Measurements from ENCODE around the gene IPO13.
A peak's percentile ranks its signal among the peaks of the same experiment; 100 is the strongest.

The IPO13 gene

DNA sequence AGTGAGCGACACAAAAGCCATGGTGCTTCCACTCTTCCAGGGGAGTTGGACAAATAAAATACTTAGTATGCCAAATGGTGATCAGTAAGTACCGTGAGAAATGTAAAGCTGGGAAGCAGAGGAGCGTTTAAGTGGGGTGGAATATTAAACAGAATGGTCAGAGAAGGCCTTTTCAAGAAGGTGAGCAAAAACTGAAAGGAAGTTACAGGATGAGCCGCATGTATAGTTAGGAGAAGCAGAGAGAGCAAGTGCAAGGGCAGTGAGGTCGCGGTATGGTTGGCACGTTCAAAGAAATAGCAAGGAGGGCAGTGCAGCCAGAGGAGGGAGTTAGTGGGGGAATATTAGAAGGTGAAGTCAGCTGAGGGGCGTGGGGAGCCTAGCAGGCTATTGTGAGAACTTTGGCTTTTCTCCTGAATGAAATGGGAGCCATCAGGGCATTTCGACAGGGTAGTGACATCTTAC, 27.3 kb downstream of the IPO13 start:
- DNase-seq (ENCODE audit: low spot score) = no peak

DNA sequence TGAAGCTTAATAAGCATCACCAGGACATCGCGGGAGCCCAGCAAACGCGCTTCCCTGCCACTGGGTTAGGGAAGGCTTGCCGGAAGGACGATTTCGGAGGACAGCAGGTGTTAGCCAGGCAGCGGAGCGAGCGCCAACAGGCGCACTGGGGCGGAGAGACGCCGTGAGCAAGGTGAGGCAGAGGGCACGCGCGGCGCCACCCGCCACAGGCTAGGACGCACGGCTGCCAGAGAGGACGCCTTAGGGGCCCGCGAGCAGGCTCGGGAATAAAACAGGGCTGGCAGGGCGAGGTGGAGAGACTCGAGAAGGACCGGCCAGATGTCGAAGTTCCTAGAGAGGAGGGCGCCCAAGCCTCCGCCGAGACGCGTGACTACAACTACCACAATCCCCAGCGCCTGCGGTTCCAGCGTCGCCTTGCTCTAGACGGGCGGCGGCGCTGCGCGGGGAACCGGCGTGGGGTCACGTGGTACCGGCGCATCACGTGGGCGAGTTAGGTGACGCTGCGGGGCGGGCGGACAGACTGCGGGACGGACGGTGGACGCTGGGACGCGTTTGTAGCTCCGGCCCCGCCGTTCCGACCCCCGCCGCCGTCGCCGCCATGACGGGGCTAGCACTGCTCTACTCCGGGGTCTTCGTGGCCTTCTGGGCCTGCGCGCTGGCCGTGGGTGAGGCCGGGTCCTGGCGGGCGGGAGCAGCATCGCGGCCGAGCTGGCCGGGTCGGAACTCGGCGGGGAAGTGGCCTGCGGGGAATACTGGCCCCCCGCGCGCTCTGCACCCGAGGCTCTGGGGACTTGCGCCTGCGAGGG, 27.9 kb downstream of the IPO13 start, which contains the start of gene ATP6V0B:
TSS of gene ATP6V0B (plus strand) at position 518 of the 806 bp plus-strand sequence. CDS start at position 599, 81 bp downstream.
- DNase-seq (ENCODE audit: low spot score) = peak; percentile 90

DNA sequence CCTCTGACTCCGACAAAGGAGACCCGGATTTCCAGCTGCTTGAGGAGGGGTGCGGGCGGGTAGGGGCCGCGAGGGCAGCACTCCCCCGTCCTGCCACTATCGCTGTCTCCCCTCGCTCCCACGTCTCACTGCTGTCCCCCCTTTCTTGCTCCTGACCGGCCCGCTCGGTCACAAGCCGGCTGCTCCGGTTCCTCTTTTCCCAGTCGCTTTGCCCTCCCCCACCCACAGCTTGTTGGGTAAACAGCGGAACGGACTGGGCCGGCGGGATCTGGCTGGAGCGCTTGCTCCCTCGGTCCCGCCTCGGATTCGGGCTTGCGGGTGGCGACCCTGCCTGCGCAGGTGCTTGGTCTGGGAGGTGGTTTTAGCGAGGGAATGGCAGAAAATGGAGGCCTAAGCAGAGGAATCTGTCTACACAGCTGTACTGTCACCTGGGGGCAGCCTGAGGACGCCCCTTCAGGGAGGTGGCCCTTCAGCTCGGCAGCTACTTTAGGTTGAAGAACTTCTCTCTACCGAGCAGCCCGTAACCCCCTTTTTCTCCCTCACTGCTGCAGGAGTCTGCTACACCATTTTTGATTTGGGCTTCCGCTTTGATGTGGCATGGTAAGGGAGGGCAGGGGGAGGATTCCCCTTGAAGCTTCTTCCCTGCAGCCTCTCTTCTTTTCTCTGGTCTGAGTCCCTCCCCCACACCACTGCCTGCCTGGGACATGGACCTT, 28.7 kb downstream of the IPO13 start:
- DNase-seq (ENCODE audit: low spot score) = peak; percentile 44

DNA sequence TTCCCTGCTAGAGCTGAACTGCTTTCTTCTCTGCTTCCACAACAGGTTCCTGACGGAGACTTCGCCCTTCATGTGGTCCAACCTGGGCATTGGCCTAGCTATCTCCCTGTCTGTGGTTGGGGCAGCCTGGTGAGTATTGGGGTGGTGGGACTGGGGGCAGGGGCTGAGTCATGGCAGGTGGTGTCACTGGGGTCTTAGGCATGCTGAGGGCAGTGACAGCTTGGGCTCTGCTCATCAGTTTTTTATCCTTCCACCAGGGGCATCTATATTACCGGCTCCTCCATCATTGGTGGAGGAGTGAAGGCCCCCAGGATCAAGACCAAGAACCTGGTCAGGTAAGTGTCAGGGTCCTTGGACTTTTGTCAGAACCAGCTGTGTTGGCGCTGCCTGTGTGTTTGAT, 29.3 kb downstream of the IPO13 start:
- DNase-seq (ENCODE audit: low spot score) = no peak

DNA sequence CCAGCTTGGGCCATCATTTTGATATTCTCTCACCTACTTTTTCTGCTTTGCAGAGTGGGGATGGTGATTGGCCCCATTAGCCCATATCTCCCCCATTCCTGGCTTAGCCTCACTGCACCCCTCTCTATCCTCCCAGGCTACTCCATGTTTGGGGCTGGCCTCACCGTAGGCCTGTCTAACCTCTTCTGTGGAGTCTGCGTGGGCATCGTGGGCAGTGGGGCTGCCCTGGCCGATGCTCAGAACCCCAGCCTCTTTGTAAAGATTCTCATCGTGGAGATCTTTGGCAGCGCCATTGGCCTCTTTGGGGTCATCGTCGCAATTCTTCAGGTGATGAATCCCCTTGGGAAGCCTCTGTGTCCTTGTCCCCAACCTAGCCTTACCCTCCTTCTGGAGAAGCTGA, 30.1 kb downstream of the IPO13 start:
- DNase-seq (ENCODE audit: low spot score) = no peak

DNA sequence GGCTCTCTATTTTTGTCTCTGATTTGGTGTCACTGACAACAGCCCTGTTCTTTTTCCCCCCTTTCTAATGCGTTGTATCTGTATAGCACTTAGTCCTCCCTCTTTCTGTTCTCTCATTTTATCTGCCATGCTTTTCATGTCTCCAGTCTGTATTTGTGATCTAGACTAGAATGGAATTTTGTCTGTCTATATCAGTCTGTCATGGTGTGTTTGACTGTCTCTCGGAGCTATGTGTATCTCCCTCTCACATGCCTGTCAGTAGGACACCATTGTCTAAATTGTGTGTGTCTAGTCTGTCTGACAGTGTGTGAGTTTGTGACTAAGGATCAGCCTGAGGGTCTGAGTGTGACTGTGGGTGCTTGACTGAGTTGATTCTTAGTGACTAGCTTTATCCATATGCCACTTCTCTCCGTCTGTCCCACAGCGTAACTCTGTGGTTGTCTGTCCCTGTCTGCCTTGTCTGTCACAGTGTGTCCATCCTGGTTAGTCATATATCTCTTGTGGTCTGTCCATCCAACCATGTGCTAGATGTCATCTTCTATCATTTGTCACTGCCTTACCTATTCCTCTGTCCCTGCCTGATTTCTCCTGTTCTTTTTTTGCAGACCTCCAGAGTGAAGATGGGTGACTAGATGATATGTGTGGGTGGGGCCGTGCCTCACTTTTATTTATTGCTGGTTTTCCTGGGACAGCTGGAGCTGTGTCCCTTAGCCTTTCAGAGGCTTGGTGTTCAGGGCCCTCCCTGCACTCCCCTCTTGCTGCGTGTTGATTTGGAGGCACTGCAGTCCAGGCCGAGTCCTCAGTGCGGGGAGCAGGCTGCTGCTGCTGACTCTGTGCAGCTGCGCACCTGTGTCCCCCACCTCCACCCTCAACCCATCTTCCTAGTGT, 30.9 kb downstream of the IPO13 start:
- DNase-seq (ENCODE audit: low spot score) = no peak

DNA sequence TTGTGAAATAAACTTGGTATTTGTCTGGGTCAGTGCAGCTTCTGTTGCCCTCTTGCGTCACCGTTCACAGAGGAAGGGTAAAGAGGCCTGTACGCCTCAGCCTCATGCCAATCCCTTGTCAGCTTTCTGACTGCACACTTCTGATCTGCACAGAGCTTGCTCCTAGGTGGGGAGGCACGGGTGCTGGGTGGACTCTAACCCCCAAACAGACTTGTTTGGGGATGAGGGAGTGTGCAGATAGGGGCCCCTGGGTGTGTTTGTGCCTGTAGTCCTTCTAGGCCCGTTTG, 31.5 kb downstream of the IPO13 start:
- no peak for DNase-seq (ENCODE audit: low spot score)

DNA sequence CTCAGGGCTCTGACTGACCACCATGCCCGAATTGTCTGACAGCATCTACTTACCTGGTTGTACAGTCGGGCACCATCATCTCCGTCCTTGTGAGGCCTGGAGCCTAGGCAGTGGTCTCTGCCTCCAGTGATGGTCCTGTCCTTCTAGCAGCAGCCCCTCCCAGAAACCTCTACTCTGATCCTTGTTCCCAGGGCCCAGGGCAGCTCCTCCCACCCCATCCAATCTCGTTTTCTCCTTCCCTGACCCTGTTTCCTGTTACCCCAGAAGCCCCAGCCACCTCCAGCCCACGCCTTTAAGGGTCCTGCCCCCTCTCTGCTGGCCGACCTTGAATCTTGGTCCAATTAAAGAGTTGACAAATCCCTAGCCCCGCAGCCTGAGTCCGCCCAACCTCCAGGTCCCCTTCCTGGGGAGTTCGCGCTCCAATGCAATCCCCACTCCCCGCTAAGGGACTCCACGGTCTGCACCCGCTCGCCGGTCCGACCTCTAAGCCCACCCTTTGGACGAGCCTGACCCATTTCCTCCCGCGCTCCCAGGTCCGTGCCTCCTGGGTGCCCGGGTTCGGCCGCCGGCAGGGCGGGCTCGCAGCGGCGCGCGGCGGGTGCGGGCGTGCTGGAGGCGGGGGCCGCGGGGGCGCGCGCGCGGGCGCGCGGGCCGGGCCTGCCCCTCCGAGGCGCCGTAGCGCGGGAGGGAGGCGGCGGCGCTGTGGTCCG, 32.0 kb downstream of the IPO13 start, which contains the start of gene B4GALT2:
TSS of gene B4GALT2 (plus strand) at position 660 of the 710 bp plus-strand sequence. CDS start 1,951 bp downstream, outside the sequence.
- no peak for DNase-seq (ENCODE audit: low spot score)

DNA sequence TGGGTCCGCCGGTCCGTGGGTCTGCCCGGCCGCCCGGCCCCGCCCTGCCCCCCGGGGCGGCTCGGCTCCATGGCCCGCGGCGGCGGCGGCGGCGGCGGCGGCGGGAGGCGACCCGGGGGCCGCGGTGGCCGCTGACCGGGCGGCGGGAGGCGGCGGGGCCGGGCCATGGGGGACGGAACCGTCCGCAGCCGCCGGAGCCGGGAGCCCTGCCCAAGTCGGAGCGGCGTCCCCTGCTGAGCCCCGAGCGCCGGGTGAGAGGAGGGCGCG, 32.4 kb downstream of the IPO13 start:
- DNase-seq (ENCODE audit: low spot score) = no peak

DNA sequence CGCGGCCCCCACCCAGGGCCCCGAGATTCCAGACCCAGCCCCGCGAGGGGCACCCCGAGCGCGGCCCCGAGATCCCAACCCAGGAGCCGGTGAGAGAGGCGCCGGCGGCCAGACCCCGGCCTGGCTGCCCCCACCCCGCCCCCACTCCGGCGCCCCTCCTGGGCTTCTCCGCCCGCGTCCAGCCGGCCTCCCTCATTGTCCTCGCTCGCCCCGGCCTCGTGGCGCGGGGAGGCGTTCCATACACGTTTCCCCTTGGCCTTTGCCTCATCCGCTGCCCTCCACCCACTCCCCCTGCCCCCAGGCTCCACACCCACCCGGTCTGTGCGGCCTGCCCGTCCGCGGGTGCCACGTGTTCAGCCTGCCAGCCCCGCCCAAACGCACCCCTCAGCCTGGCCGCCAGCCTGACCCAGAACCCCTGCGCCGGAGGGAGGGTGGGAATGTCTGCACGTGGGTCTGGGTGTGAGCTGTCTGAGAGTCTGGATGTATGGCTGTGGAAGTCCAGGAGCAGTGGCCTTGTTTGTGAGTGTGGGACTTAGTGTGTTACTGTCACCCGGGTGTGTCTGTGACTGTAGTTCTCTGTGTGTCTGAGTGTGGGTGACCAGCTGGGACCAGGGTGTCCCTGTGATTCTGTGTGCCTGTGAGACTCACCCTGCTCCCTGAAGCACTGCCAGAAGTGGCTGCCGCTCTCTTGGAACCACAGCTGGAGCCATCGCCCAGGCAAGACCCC, 32.9 kb downstream of the IPO13 start:
- no peak for DNase-seq (ENCODE audit: low spot score)

DNA sequence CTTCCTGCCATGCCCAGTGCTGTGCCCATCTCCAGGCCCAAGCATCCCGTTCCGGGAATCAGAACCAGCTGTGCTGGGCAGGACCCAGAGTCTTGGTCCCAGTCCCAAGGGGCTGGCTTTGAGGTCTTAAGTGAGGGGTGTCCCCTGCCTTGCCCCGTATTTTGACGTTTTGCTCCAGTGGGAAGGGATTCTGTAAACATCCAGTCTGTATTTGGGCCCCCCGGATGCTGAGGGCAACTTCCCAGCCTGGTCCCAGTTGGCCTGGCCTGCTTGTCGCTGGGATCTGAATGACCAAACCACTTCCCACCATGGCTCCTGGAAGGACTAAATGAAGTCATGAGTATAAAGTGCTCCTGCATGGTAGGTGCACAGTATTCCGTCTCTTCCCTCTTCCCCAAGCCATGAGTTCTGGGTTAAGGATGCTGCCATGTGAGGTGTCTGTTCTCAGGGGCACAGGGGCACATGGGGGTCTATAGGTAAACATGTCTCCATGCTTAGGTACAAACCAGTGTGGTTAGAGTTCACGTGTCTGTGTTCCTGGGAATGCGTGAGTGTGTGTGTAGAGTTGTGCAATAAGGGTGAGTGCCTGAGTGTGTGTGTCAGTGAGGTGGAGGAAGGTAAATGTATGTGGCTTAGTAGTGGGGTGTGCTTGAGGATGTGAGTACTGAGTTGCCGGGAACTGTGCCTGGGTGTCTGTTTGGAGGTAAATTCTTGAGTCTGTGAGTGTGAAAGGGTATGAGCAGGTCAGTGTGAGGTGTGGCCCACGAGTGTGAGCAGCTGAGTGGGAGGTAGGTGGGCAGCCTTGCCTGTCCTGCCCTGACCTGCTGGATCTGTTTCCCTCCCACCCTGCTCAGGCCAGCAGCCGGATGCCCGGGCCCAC, 33.7 kb downstream of the IPO13 start:
- no peak for DNase-seq (ENCODE audit: low spot score)

DNA sequence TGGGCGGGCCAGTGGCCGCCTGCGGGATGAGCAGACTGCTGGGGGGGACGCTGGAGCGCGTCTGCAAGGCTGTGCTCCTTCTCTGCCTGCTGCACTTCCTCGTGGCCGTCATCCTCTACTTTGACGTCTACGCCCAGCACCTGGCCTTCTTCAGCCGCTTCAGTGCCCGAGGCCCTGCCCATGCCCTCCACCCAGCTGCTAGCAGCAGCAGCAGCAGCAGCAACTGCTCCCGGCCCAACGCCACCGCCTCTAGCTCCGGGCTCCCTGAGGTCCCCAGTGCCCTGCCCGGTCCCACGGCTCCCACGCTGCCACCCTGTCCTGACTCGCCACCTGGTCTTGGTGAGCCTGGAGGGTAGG, 34.4 kb downstream of the IPO13 start:
- DNase-seq (ENCODE audit: low spot score) = no peak

DNA sequence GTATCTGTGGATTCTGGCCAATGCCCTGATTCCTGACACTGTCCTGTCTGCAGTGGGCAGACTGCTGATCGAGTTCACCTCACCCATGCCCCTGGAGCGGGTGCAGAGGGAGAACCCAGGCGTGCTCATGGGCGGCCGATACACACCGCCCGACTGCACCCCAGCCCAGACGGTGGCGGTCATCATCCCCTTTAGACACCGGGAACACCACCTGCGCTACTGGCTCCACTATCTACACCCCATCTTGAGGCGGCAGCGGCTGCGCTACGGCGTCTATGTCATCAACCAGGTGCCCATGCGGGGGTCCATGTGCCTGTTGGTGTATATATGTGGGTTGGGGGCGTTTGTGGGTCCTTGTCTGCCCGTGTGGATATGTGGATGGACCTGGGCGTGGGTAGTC, 34.9 kb downstream of the IPO13 start:
- no peak for DNase-seq (ENCODE audit: low spot score)

DNA sequence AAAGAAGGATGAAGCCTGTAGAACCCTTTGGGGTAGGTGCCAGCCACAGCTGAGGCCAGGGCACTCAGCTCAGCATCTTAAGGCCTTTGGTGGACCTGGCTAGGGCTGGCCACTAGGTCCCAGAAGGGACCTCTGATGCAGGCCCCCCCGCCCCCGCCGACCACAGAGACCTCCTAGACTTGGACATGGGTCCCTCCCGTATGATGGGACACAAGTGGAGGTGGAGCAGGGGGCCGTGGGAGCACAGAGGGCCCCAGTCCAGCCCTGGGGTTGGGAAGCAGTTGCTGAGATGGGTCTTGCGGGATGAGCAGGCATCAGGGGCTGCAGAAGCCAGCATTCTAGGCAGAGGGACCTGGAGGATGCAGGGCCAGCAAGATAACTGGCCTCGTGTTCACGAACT, 35.5 kb downstream of the IPO13 start:
- DNase-seq (ENCODE audit: low spot score) = no peak

DNA sequence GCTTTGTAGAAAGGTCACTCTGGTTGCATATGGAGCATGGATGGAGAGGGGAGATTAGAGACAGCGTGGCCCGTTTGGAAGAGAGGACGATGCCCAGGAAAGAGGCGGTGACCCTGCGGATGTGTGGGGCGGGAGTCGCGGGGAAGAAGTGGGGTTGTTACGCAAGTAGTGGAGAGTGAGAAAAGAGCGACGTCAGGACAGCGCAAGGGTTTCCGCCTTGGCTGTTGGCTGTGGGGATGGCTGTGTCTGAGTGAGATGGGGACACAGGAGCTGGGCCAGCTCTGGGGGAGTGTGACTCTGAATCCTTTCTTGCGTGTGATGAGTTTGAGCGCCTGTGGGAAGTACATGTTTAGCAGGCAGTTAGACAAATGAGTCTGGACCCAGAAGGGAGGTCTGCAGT, 36.1 kb downstream of the IPO13 start:
- DNase-seq (ENCODE audit: low spot score) = no peak

DNA sequence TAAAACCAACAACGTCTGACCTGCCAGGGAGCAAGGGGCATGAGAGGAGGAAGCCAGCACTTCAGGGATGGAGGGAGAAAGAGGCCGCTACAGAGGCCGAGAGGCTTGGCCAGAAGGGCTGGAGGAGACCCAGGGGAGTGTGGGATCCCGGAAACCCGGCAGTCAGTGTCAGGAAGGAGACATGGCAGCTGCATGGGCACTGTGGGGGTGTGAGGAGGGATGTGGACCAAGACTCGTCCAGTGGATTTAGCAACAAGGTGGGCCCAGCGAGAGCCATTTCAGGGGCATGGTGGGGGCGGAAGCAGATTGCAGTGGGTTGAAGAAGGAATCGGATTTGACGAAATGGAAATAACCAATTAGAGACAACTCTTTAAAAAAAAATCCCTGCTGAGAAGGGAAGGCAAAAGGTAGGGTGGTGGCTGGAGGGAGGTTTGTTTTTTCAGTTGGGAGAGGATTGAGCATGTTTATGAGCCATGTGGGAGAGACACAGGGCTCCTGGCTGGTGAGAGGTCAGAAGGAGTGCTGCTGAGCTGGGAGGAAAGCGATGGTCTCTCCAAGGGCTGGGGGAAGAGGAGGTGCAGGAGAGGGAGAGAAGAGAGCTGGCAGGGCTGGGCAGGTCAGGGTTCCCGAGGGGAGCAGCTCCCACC, 36.6 kb downstream of the IPO13 start:
- DNase-seq (ENCODE audit: low spot score) = no peak

DNA sequence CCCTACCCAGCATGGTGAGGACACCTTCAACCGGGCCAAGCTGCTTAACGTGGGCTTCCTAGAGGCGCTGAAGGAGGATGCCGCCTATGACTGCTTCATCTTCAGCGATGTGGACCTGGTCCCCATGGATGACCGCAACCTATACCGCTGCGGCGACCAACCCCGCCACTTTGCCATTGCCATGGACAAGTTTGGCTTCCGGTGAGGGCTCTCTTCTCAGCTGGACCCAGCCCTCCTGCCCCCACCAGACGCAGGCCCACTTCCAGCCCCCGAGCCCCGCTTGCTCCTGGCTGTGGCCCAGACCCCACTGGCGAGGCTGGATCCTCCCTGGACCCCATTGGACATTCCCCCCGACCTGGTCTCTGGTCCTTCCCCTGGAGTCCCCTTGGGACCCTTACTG, 38.1 kb downstream of the IPO13 start:
- no peak for DNase-seq (ENCODE audit: low spot score)

DNA sequence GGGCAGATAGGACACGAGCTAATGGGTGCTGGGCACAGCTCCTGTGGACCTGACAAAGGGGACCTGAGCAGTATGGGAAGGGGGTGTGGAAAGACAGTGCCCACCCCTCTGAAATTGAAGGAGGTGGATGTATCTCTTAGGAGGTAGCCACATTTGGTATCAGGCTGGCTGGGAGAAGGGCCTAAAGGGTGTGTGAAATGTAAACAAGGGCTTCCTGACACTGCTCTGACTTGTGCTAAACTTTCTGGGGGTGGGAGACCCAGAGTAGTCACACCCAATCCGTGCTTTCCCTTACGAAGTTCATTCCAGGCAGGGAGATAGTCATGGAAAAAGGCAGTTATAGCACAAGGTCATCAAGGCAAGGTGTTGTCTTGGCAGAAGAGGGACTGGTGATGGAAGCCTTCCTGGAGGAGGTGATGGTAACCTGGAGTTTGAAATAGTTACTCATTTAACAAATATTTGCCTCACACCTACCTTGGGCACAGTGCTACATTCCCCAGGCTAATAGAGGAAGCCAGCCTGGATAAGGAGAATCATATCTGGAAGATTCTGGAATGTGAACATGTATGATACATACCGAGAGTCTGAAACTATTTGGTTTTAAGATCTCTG, 39.3 kb downstream of the IPO13 start:
- no peak for DNase-seq (ENCODE audit: low spot score)

DNA sequence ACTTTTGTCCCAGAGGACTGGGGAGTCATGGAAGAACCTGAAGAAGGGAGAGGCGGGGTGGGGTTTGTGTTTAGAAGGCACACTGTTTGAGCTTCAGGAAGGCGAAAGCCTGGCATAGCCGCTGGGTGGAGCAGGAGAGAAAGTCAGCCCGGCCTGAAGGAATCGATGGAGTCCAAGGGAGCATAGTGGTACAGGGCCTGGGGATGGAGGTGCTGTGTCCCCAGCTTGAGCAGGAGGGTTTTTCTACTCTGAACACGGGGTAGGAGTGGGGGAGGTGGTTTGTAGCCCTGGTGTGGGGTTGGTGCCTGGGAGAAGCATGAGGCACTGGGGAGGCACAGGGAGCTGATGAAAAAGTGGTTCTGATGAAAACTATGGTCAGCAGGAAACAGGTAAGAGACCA, 40.0 kb downstream of the IPO13 start:
- DNase-seq (ENCODE audit: low spot score) = no peak

Data from CD4-positive, alpha-beta T cell treated with Interleukin-6 at 100 ng/mL for 8 hours (primary cell).